GM12864 (cell line): ENCODE results near the gene MYOG.

Experiments
- DNase-seq: peaks from one replicate; pipeline ENCODE4 v3.0.0-alpha.2; 2011; ENCODE audit warnings: low read depth
- H3K4me3 ChIP-seq: 2 replicates; pipeline ENCODE4 v1.5.1; 2011; ENCODE audit warnings: mild to moderate bottlenecking, low read depth, low read length, control low read depth
- TF ChIP-seq, protein P1 (sequence below): IDR thresholded peaks from 2 replicates; pipeline ENCODE4 v1.5.1; 2011; ENCODE audit warnings: low read depth, mild to moderate bottlenecking, moderate library complexity, low read length, control low read depth, inconsistent platforms; ENCODE audit errors: missing control alignments

The MYOG gene

DNA sequence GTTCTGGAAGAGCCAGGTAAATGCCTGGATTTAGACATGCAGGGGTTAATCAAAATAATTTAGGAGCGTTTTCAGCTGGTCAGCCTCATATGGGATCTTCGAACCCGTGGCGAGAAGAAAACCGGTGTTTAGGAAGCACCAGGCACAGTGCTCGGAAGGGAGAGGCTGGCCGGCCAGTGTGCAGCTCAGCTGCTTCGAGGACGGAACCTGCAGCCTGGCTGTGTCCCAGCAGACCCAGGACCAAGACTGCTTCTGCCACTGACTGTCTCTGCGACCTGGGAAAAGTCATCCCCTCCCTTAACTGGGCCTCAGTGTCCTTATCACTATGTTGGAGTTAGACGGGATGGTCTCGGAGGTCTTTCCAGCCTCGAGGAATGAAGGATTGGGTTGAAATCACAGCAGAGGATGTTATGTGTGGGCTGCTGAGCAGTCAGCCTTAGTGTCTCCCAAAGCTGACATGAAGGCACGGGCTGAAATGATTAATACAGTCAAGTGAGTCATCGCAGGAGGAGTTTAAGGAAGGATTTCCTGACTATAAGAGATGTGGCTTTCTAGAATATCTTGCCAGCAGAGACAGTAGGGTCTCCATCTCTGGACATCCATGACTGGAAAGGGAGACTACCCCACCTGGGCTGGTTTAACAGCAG lies 38.7 kb downstream of the MYOG start:
- TF ChIP-seq, protein P1, sequence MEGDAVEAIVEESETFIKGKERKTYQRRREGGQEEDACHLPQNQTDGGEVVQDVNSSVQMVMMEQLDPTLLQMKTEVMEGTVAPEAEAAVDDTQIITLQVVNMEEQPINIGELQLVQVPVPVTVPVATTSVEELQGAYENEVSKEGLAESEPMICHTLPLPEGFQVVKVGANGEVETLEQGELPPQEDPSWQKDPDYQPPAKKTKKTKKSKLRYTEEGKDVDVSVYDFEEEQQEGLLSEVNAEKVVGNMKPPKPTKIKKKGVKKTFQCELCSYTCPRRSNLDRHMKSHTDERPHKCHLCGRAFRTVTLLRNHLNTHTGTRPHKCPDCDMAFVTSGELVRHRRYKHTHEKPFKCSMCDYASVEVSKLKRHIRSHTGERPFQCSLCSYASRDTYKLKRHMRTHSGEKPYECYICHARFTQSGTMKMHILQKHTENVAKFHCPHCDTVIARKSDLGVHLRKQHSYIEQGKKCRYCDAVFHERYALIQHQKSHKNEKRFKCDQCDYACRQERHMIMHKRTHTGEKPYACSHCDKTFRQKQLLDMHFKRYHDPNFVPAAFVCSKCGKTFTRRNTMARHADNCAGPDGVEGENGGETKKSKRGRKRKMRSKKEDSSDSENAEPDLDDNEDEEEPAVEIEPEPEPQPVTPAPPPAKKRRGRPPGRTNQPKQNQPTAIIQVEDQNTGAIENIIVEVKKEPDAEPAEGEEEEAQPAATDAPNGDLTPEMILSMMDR = no peak
- no peak overlapping the region for H3K4me3 ChIP-seq
- DNase-seq = no peak

- DNase-seq = no peak
- TF ChIP-seq, protein P1 = no peak
These were observed 39.8 kb downstream of the MYOG start for GRCh38 chr1:203045821-203046594.

DNA sequence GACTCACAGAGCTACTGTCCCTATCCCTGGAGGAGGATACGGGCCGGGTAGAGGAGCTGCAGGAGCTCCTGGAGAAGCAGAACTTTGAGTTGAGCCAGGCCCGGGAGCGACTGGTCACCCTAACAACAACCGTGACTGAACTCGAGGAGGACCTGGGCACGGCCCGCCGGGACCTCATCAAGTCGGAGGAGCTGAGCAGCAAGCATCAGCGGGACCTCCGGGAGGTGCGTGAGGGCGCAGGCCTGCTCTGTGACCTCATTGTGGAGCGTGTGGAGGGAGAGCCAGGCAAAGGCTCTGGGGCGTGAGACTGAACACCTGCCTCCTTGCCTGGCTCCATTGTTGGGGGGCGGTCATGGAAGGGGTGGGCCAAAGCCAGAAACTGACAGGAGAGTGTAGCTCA lies 40.5 kb downstream of the MYOG start:
- H3K4me3 ChIP-seq = no peak overlapping the region
- no peak for DNase-seq
- TF ChIP-seq, protein P1 = no peak

More at GRCh38 chr1:203045821-203046594, 39.8 kb downstream of the MYOG start:
- no peak overlapping the region for H3K4me3 ChIP-seq

GRCh38 chr1:203044546-203045250 lies 41.1 kb downstream of the MYOG start:
- no peak for DNase-seq
- TF ChIP-seq, protein P1 = no peak
- H3K4me3 ChIP-seq = no peak overlapping the region

DNA sequence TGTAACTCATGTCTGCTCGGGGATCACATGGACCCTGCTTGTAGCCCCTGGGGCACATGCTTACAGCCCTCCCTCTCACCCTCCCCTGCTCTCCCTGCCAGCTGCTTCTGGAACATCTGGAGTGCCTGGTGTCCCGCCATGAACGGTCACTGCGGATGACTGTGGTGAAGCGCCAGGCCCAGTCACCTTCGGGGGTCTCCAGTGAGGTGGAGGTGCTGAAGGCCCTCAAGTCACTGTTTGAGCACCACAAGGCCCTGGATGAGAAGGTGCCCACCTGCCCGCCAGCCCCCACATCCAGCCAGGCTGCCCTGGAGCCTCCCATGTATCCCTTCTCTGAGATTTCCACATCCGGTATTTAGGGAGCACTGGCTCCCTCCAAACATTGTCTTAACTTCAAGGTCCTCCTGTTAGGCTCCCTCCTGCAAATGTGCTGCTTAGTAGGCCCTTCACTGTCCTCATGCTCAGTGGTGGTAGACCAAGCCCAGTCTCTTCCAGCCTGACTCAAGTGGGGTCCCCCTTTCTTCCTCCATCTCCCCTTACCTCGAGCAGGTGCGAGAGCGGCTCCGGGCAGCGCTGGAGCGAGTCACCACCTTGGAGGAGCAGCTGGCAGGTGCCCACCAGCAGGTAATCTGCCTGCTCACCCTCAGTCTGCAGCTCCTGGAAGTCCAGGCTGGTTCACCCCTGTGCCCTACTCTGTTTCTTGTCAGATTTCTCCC lies 41.8 kb downstream of the MYOG start:
- TF ChIP-seq, protein P1 = no peak
- no peak for DNase-seq
- no peak overlapping the region for H3K4me3 ChIP-seq

GRCh38 chr1:203041351-203041932 lies 44.4 kb downstream of the MYOG start:
- TF ChIP-seq, protein P1 = no peak
- H3K4me3 ChIP-seq = no peak overlapping the region
- DNase-seq = no peak
